ENCODE results near the gene PRRG3. TPM values are rescaled to one million over a fixed set of nuclear protein-coding genes. Genes with fewer than 3 reads are reported as not detected.

The PRRG3 gene
- total and polyA plus RNA-seq, 2 donors (not counting 3 experiments of a cell fraction or from before 2014, with no cell fraction given): not detected

DNA sequence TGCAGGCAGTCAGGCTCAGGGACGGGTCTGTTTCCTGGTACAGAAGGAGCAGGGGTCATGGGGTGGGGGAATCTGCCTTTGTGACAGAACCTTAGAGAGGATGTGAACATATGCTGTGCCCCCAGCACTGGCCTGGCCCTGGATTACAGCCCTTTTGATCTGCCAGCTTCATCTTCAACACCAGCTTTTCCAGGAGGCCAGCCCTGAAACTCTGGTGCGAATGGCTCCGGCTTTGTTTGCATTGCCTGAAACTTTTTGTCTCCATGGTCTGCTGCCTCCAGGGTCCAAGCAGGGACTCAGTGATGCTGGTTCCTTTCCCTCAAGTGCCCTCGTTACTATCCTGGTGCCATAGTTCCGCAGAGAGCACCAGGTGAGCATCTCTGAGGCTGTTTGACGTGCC is 41.4 kb downstream of the PRRG3 start:
- ChIA-PET CTCF (no interaction called here), POLR2A (no interaction called here)
- no TSS peak for BruUV-seq (replicated peaks)
- Histone ChIP-seq H3K9me3 (replicated peaks; ENCODE audit: control insufficient read depth, insufficient read depth, low read length) (no peaks in the 10 kb centered on the region), H2AFZ (ENCODE audit: low read depth, low read length) (no peak overlapping the region), H3K4me1 (ENCODE audit: control insufficient read depth, extremely low read depth, insufficient read depth, low read length) (no peaks in the 10 kb centered on the region), H3K79me2 (ENCODE audit: control insufficient read depth, insufficient read depth, low read length) (no peaks in the 10 kb centered on the region), H3K9me1 (replicated peaks; ENCODE audit: control insufficient read depth, extremely low read depth, insufficient read depth, low read length) (no peaks in the 10 kb centered on the region), H4K20me1 (replicated peaks; ENCODE audit: control insufficient read depth, extremely low read depth, insufficient read depth, low read length) (no peaks in the 10 kb centered on the region), H3K4me3 (replicated peaks in 1 of 3; ENCODE audit: insufficient read depth in 1 of 3, low read depth in 1 of 3, low read length in 3 of 3) (no peak overlapping the region), H3K9ac (replicated peaks; ENCODE audit: extremely low read depth, insufficient read depth, low read length) (no peak overlapping the region), H3K27ac (ENCODE audit: insufficient read depth, low read depth, low read length) (no peak overlapping the region), H3K27me3 (ENCODE audit: control insufficient read depth in 2 of 2, insufficient read depth in 2 of 2, low read length in 2 of 2) (no peaks in the 10 kb centered on the region), H3K4me2 (ENCODE audit: insufficient read depth, low read length) (no peak overlapping the region), H3K36me3 (ENCODE audit: control insufficient read depth in 2 of 2, extremely low read depth in 1 of 2, insufficient read depth in 2 of 2, low read length in 2 of 2) (no peaks in the 10 kb centered on the region)
- TF ChIP-seq FOS (IDR thresholded peaks at IDR 0.05; ENCODE audit: borderline replicate concordance, insufficient read depth, low read length) (no peak), POLR2A (IDR thresholded peaks at IDR 0.05; ENCODE audit: low read depth, low read length) (no peak), POLR2AphosphoS5 (IDR thresholded peaks at IDR 0.05; ENCODE audit: insufficient read depth, low read depth, low read length) (no peak), MYC (IDR thresholded peaks at IDR 0.05; ENCODE audit: low read depth, low read length) (no peak), EZH2 (IDR thresholded peaks at IDR 0.05; ENCODE audit: borderline replicate concordance, low read depth, low read length, severe bottlenecking) (no peak), GATA2 (IDR thresholded peaks at IDR 0.05; ENCODE audit: insufficient read depth, insufficient read length, low read depth, low read length) (no peak), JUN (IDR thresholded peaks at IDR 0.05; ENCODE audit: borderline replicate concordance, insufficient read depth, insufficient read length, low read depth) (no peak)
- TF ChIP-seq, protein P1, sequence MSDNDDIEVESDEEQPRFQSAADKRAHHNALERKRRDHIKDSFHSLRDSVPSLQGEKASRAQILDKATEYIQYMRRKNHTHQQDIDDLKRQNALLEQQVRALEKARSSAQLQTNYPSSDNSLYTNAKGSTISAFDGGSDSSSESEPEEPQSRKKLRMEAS (IDR thresholded peaks at IDR 0.05; ENCODE audit: insufficient read depth, insufficient read length): no peak
- TF ChIP-seq, protein P2, sequence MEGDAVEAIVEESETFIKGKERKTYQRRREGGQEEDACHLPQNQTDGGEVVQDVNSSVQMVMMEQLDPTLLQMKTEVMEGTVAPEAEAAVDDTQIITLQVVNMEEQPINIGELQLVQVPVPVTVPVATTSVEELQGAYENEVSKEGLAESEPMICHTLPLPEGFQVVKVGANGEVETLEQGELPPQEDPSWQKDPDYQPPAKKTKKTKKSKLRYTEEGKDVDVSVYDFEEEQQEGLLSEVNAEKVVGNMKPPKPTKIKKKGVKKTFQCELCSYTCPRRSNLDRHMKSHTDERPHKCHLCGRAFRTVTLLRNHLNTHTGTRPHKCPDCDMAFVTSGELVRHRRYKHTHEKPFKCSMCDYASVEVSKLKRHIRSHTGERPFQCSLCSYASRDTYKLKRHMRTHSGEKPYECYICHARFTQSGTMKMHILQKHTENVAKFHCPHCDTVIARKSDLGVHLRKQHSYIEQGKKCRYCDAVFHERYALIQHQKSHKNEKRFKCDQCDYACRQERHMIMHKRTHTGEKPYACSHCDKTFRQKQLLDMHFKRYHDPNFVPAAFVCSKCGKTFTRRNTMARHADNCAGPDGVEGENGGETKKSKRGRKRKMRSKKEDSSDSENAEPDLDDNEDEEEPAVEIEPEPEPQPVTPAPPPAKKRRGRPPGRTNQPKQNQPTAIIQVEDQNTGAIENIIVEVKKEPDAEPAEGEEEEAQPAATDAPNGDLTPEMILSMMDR (IDR thresholded peaks at IDR 0.05; ENCODE audit: extremely low read depth in 1 of 2, insufficient read depth in 1 of 2, low read depth in 1 of 2, low read length in 2 of 2): no peak
- DNase-seq (ENCODE audit: low read depth, low spot score): no peak
- no peak for FAIRE-seq
- intact Hi-C loops (cut with micrococcal nuclease) (no loop called here), dilution Hi-C loops (cut with MboI; ENCODE audit: extremely low pct_ligation_motif_present, low sequenced_read_pairs) (no loop called here)
